NCI-H128 (cell line): Measurements from ENCODE around the gene SNX33.
"Not testable (repeated sequence)": the region's sequence is repeated elsewhere in the genome, so short reads cannot be mapped to it uniquely, and the experiment has no call there.

ENCODE experiments used
- DNase-seq: peaks from one replicate; lab custom pipeline; 2025; ENCODE audit not compliant: unreplicated experiment; lab: John Stamatoyannopoulos, UW

The SNX33 gene

DNA sequence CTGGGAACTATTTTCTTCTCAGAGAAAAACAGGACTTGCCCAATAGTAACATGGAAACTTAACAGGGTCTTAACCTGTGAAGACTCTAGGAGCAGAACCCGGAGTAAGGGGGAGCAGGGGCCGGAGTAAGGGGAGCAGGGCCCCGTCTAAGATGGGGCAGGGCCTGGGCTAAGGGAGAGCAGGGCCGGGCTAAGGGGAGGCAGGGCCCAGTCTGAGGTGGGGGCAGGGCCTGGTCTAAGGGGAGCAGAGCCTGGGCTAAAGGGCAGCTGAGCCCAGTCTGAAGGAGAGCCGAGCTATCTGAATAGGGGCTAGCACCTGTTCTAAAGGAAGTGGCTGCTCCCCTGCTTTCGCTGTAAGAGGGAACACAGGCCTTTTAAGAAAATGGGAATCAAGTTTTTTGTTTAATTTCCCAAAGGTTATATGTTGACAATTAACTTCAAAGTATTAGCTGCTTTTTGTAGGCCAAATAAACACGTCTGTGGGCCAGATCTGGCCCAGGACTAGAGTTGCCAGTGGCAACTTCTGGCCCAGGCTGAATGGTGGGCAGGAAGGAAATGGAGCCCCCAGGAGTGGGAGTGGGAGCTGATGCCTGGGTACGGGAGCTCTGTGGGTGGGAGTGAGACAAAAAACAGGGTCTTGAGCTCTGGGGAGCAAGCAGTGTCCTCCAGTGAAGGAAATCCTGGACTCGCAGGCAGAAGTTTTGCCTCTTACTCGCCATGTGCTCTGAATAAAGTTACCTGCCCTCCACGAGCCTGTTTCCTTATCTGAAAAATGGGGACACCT lies 32.5 kb downstream of the SNX33 start:
- DNase-seq = no peak

- no peak for DNase-seq
These were observed 34.7 kb downstream of the SNX33 start for GRCh38 chr15:75682181-75683135.

- DNase-seq = peak; percentile 9
These were observed 36.1 kb downstream of the SNX33 start for GRCh38 chr15:75683646-75684312.

GRCh38 chr15:75684648-75685047 lies 36.9 kb downstream of the SNX33 start:
- DNase-seq = no peak

DNA sequence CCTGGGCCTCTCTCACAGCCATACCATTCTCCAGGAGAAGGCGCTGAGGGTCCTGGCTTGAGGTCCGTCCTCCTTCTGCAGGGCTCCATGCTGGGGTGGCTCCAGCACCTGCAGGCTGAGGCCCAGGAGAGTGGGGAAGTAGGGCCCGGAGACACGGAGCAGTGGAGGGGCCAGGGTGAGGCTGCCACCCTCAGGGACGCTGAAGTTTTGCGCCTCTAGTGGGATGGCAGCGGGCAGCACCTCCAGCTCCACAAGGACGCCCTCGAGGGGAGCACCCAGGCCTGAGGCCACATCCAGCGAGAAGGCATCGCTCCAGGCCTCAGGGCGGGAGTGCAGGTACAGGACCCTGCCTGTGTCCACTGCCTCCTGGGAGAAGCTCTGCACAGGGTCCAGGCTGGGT lies 37.5 kb downstream of the SNX33 start:
- no peak for DNase-seq

DNA sequence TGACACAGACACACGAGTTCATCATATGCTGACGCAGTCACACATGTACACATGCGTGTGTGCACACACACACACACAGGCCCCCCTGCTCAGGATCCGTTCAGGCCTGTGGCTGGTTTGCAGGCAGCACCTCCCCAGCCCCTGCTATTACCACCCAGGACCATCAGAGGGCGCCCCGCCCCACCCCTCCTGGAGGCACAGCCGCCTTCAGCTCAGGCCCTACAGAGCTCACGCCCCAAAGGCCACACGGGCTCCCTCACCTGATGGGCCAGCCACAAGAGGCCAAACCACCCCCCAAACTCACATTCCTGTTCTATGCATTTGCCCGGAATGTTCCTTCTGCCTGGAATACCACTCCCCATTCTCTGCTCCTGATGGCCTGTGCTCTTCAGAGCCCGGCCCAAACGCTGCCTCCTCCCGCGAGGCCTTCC lies 38.5 kb downstream of the SNX33 start:
- DNase-seq = peak; percentile 0

GRCh38 chr15:75687486-75688277 lies 40.0 kb downstream of the SNX33 start:
- no peak for DNase-seq

- no peak for DNase-seq
These were observed 40.5 kb downstream of the SNX33 start for GRCh38 chr15:75688278-75688557.

DNA sequence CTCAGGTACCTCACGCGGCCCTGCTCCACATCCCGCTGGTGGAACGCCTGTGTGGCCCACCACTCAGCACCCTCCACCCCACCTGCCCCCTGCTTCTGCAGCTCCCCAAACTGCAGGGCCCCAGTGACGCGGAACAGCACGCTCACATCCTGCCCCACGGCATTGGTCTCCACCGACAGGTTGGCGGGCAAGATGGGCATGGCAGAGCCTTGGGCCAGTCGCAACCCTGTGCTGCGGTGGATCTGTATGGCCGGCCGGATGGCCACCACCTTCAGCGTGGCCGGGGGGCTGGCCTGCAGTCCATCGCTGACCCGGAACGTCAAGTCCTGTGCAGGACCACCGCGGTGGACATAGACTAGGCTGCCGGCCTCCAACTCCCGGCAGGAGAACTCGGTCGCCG lies 41.1 kb downstream of the SNX33 start:
- DNase-seq = no peak

DNA sequence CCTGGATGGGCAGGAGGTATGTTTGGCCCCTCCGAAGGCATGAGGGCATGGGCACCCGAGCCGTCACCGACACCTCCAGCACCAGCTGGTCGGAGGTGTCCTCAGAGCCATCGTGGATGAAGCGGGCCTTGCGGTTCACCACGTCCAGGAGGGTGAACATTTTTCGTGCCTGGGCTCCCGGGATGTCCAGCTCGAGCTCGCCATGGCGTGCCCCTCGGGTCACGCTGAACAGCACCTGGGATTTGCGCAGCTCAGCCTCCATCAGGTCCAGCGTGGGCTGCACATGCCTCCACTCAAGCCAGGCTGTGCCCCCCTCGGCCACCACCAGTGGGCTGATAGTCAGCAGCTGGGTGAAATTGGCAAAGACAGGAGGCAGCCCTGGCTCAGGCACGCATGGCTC lies 41.7 kb downstream of the SNX33 start:
- DNase-seq = not testable (repeated sequence)

- not testable (repeated sequence) for DNase-seq
These were observed 44.6 kb downstream of the SNX33 start for GRCh38 chr15:75692311-75692710.

DNA sequence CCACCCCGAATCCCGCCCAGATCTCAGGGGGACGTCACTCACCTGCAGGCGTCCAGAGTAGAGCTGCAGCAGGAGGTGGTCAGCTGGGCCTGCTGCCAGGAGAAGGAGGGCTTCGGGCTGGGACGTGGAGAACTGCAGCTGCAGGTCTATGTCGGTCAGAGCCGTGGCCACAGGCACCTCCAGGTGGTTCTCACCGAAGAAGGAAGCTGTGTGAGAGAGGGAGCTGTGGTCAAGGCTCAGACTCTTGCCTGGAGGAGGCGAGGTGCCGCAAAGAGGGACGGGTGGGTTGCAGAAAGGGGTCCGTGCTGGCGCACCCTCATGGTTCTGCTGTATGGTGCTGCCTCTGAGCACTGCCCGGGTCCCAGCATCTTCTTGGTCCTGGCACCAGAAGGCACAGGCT lies 45.3 kb downstream of the SNX33 start:
- not testable (repeated sequence) for DNase-seq

DNA sequence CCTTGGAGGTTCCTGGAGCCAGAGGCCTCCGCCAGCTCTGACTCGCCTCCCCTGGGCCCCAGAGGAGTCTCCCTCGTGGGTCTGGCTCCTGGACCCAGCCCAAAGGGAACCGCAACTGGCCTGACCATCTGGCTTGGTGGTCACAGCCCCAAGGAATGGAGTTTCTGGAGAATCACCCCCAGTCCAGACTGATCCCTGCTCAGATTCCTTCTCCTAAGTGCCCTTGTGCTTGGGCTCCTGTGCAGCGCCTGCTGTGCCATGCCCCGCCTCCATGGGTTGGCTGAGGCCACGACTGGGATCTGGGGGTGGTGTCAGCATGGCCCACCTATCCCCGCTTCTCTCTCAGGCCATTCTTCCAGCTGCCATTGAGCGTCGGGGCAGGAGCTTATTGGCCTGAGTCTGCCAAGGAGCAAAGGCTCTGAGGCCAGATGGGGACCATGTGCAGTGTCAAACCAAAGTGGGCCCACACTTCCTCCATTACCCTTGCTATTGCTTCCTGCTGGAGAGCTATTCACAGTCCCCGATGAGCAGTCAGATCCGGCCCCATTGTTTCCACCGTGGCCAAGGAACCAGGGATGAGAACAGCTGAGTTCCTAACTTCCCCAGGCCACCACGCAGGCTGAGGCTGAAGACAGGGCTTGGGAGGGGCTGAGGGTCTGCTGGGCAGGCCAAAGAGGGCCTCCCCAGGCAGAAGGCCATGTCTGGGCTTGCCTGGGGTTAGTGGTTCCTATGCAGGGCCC lies 46.0 kb downstream of the SNX33 start:
- DNase-seq = no peak

GRCh38 chr15:75694241-75695182 lies 46.8 kb downstream of the SNX33 start:
- DNase-seq = no peak

- no peak for DNase-seq
These were observed 47.5 kb downstream of the SNX33 start for GRCh38 chr15:75695220-75695619.

- DNase-seq = no peak
These were observed 48.1 kb downstream of the SNX33 start for GRCh38 chr15:75695634-75696310.

GRCh38 chr15:75696311-75696720 lies 48.6 kb downstream of the SNX33 start:
- DNase-seq = no peak

GRCh38 chr15:75696854-75697259 lies 49.1 kb downstream of the SNX33 start:
- no peak for DNase-seq
